Measurements from ENCODE around the gene FYCO1.
"Not testable (repeated sequence)": the region's sequence is repeated elsewhere in the genome, so short reads cannot be mapped to it uniquely, and the experiment has no call there.

FYCO1 gene

DNA sequence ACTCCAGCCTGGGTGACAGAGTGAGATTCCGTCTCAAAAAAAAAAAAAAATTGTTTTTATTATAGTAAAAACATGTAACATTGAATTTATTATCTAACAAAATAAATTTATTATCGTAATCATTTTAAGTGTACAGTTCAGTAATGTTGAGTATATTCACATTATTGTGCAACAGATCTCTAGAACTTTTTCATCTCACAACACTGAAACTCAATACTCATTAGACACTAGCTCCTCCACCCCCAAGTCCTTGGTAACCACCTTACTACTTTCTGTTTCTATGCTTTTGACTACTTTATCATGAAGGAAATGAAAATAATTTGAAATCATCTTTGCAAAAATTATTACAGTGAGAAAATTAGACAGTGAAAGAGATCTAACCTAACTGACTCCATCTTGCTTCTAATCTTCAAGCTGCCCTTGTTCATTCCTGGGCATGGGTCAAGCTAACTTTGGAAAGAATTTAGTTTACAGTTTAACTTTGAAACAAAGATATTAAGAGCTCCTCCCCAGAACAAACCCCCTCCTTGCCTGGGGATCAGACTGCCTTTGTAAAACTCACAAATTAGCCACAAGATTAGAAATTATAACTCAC is 15.0 kb upstream of the FYCO1 start:
- DNase-seq (ENCODE audit: low read depth), result no peak

DNA sequence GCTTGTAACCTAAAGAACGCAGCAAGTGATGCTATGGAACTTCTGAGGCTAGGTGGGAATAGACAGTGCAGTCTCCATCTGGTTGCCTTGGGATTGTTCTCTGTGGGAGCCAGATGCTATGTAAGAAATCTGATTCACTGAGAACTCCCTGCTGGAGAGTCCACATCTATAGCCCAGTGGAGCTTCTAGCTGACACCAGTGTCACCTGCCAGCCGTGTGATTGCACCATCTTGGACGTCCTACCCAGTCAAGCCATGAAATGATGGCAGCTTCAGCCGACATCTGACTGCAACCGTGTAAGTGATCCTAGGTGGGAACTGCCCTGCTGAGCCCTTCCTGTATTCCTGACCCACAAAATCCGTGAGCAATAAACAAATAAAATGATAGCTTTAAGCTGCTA is 12.4 kb upstream of the FYCO1 start:
- DNase-seq (ENCODE audit: low read depth), result no peak

DNA sequence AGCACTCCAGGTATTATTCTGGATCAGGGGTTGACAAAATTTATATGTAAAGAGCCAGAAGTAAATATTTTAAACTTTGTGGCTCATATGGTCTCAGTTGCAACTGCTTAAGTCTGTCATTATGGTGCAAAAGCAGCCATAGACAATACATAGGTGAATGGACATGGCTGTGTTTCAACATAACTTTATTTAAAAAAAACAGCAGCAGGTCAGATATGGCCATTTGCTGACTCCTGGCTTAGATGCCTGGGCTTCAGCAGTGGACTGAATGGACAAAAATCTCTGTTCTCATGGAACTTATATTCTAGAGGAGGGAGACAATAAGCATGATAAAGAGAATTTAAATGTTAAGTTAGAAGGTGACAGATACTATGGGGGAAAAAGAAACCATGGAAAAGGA is 11.7 kb upstream of the FYCO1 start:
- DNase-seq (ENCODE audit: low read depth), result no peak

DNA sequence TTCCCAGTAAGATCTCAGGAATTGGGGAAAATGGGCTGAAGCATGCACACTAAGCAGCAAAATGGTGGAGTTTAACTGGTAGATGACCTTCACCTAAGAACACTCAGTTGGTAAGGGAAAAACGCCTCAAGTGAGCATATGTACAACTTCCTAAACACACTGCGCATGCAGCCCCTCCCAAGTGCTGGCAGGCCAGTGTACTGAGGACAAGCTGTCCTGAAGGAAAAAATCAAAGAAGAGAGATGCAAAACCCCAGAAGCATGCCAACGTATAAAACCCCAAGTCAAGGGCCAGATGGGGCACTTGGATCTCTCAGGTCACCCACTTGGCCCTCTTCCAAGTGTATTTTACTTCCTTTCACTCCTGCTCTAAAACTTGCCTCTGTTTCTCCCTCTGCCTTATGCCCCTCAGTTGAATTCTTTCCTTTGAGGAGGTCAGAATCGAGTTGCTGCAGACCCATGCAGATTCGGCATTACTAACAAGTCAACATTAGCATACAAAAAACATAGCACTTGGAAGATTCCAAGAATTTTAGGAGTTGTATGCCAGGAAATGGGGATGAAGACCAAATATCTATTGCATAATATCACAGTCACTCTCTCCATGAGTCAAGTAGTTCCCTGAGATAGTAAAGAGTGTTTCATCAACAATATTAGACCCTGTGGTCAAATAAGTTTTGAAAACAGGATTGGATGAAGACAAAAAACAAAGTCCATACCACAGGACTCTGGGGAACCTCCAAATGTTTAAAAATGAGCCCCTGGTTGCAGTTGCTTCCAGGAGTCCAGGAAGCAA is 10.8 kb upstream of the FYCO1 start:
- DNase-seq (ENCODE audit: low read depth), result no peak

DNA sequence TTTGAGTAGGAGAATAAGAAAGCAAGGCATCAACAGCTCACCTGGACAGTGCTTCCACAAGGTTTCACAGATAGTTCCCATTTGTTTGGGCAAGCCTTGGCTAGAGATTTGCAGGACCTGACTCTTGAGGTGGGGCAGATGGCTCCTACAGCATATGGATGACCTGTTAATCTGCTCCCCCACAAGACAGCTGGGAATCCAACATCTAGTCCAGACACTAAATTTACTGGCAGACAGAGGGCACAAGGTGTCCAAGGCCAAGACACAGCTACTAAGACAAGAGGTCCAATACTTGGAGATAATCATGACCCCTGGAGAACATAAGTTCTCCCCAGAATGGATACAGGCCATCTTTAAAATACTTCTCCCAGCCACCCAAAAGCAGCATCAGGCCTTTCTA is 8.1 kb upstream of the FYCO1 start:
- DNase-seq (ENCODE audit: low read depth), result not testable (repeated sequence)

DNA sequence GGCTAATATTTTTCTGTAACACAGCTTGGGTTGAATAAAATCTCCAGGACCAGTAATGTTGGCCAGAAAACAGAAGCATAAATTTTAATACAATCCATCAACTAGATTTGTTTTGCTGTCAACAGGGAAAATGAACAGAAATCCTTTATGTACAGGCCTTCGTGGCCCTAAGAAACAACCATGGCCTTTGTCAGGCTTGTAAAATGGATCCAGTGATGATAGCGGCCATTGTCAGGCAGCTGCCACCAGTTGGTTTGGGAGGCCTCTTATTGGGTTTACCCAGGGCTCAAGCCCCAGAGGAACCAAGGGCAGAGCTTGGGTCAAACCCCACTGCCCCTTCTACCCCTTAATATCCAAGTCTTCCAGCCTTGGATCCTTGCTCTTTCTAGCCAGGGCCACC is 5.6 kb upstream of the FYCO1 start:
- DNase-seq (ENCODE audit: low read depth), result no peak

DNA sequence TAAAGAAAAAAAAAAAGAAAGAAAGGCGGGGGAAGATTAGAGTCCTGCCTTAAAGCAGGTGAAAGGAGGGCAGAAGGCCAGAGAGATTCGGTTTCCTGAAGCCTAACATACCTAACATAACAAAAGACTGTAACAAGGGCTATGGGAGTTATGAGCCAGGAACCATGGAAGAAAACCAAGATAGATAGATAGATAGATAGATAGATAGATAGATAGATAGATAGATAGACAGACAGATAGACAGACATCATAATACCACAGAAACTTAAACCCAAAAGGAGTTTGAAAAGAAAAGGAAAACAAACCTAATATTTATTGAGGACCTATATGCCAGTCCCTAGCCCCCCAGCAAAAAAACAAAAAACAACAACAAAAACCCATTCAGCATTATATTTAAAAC is 2.3 kb upstream of the FYCO1 start:
- DNase-seq (ENCODE audit: low read depth), result no peak

DNA sequence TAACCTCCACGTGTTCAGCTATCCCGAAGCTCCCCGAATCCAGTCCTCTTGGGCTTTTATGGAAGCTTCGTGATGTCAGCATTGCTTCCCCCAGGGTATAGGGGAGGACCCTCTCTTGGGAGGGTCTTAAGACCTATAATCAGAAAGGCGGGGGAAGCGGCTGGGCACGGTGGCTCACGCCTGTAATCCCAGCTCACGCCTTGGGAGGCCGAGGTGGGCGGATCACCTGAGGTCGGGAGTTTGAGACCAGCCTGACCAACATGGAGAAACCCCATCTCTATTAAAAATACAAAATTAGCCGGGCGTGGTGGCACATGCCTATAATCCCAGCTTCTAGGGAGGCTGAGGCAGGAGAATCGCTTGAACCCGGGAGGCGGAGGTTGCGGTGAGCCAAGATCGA is 1.9 kb upstream of the FYCO1 start:
- not testable (repeated sequence) for DNase-seq (ENCODE audit: low read depth)

DNA sequence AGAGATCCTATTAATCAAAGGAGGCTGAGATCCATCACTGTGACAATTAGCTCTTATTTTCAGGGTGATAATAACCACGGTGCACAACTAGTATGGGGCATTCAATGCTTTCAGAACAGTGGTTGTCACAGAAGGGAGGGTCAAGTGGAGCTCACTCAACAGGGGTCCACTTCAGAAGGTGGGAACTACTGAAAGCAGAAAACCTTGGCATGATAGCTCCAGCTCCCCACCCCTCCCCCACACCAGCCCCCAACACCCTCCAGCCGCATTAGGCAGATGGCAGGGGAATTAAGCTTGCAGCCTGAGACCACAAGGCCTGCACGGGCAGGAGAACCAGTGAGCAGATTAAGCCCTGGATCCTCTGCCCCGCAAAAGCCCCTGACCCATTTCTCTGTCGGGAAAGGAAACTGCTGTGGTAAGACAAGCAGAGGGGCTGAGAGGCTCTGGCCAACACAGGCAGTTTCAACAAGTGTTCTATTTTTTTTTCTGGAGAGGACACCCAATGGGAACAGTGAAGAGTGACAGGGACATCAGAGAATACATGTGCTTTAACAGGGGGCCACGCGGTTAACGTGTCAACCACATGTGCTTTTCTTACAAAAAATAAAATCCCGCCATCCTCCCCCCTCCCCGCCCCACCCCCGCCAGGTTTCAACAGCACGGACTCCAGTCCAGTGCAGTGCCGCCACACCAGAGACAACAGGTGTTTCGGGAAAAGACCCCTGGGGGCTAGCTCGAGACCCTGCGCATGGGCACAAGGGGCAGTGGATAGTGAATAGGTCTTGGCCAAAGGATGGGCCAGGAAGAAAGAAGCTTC is 997 bp downstream of the FYCO1 start:
- peak; percentile 56 for DNase-seq (ENCODE audit: low read depth)

DNA sequence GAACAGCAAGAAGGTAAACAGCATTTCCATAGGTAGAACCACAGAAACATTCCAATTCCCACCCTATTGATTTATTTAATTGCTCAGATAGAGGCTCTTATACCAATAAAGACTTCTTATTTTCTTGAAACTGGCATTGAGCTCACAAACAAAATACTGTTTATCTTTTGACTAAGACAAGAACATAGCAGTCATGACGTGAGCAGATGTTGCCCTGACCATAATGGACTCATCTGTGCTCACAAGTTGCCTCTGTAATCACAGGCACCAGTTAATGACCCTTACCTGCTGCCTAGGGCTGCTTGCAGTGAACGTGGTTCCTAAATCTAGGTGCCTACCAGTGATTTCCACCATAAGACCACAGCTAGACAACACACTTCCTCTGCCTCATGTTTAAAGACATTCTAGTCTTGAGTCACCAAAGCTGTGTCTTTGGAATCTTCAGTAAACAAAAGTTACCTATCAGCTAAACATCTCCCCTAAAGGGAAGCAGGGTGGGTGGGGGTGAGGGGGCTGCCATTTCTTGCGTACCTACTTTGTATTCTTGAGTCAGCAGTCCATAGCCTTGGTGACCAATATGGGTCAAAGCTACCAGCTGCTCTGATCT is 2.1 kb downstream of the FYCO1 start:
- DNase-seq (ENCODE audit: low read depth), result peak; percentile 30

DNA sequence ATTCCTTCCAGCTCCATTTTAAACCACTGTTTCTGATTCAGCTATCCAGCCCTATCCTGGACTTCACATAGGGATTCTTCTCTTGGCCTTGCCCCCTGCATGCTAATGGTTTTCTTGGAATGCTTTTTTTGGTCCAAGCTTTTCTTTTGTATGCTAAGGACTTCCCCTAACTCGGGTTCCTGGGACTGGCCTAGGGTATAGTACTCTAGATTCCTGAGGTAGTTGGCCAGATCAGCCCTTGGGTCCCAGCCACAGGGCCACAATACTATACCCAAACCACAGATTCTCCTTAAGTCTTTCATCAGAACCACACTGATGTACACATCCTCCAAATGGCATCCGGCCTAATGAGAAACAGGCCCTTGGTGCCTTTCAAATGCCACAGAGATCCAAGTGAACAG is 2.8 kb downstream of the FYCO1 start:
- no peak for DNase-seq (ENCODE audit: low read depth)

DNA sequence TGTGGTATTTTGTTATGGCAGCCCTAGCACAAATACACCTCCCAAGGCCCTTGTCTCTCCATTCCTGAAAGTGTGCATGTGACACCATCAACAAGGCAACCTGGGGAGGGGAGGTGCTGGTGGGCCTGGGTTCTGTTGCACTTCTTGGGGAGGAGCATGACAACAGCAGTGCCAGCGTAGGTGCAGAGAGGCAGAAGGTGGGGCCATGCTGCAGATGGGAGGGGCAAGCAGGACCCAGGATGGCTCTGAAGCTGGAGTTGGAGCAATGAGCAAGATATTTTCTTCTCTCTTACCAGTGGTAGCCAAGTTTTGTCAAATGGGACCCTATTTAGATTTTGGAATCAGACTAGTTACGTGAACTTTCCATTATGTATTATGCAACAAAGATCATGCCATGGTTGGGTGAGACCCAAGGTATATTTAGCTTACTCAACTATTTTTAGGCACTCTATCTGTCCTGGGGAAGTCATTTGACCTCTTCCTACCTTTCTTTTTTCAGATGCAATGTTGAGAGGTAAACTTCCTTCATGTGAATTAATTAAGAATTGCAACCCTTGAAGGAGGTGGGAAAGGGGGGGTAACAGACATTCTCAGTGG is 3.4 kb downstream of the FYCO1 start:
- no peak for DNase-seq (ENCODE audit: low read depth)

DNA sequence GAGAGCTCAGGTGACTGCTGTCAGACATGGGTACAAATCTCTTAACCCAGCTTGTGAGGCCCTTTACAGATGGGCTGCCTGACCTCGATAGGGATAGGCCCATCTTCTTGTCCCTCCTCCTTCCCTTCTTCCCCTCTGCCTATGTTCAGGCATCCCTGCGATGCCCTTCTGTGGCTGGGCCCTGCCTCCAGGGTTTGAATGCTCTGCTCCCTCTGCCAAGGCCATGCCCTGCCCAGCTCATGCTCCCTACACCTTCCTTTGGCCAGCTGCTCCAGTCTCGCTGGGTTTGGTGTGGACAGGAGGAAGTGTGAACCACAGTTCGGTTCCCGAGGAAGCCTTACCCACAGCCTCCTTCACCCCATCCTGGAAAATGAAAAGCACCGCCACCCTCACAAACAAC is 4.3 kb downstream of the FYCO1 start:
- DNase-seq (ENCODE audit: low read depth), result no peak

DNA sequence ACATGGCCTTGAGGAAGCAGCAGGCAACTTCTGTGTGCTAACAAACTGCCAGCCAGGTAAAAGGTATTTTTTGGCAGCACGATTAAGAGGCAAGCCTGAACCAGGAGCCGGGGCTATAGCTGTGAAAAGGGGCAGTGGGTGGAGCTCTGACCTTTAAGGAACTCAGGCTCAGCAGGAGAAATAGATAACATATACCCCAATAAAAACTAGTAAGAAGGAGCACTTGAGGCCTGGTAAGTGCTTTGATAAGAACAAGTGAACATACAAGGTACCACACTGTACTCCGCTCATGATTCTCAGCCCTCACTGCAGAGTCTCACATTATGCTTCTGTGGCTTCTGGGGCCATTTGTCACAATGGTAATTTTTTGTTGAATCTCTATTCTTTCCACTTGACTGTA is 5.4 kb downstream of the FYCO1 start:
- no peak for DNase-seq (ENCODE audit: low read depth)

DNA sequence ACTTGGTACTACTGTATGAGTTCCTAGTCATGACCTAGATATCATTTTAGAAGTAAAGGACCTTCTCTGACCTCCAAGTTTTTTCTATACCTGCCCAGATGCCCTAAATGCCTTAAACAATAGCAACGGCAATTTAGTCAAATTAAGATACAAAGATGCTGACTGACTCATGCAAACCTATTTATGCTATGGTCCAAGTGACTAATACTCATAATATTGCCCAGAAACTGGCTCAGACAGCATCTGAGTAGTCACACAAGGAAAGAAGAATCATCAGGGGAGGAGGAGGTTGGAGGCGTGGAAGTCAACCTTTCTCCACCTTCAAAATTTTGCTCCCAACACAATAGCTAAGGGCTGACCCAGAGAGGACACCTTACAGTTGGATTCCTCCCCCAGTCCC is 6.8 kb downstream of the FYCO1 start:
- no peak for DNase-seq (ENCODE audit: low read depth)

DNA sequence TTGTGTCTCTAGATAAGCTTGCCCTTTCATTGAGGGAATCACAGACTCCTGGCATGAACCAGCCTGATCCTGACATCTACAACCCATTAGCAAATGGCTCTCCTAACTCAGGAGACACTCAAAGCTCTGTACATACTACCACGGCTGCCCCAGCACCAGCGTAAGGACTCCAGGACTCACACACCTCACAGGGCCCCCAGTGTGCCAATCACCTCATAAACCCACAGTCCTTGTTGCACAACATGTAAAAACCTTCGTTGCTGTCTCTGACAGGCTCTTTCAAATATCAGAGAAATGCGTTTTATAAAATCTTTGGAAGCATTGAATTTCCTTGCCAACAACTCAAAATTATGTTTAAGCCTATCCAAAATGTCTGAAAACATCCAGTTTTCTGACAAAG is 7.3 kb downstream of the FYCO1 start:
- no peak for DNase-seq (ENCODE audit: low read depth)

DNA sequence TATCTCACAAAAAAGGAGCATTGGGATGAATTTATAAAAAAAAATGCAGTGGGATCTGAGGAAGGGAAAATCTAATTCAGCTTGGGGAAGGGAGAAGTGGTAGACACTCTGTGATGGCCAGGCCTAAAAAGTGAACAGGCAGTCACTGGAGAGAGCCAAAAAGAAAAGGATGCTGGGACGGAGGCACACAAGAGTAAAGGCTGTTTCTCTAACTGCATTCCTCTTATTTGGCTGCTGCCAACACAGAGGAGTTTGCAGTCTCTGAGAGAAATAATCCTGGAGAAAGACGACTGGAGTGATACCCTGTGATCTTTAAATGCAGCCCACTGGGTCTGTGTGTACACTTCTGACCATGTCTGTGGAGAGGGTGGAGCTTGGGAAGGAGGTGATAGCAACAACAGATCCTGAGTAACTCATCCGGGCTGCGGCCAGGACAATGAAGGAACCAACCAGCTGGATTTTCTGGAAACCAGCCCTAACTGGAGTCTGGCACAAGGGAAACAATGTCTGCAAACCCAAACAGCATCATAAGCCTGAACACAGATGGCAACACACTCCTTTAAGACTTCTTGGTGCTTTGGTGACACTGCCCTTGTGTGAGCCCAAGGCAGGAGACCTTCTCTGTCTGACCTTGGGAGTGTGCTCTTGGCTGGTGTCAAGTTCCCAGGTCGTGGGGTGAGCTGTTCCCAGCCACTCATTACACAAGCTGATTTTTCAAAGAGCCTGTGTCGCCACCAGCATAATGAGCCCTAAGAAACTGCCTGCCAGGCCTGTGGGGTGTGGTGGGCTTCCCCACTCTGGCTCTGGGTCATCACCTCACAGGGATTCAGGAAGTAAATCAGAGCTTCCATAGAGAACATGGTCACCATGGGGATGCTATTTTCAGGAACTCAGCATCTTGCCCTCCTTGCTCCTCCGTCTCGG is 8.0 kb downstream of the FYCO1 start:
- no peak for DNase-seq (ENCODE audit: low read depth)

DNA sequence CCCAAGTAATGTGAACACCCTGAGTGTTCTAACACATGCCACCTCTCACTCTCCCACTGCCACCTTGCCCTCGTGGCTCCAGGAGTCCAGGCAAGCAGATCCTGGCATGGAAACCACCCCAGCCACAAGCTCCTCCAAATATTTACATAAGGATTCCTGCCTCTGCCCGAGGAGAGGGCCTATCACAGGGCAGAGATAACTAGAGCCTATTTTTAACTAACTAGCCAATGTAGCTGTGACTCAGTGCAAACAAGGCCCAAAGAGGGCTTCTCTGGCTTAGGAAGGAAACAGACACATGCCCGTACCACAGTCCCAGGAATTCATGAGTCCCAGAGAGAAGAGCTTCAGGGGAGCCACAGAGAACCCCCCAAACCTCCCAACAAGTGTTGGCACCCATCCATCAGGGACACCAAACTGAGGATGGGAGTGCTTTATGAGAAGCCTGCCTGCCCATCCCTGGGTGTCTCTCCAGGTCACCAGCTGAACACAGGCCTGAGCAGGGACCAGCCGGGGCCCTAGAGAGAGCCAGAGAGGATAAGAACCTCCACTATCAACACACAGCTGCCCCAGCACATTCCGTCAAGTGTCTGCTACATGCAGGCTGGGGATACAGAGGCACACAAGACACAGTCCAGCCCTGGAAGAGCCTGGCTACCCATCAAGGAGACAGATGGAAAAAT is 9.2 kb downstream of the FYCO1 start:
- no peak for DNase-seq (ENCODE audit: low read depth)

DNA sequence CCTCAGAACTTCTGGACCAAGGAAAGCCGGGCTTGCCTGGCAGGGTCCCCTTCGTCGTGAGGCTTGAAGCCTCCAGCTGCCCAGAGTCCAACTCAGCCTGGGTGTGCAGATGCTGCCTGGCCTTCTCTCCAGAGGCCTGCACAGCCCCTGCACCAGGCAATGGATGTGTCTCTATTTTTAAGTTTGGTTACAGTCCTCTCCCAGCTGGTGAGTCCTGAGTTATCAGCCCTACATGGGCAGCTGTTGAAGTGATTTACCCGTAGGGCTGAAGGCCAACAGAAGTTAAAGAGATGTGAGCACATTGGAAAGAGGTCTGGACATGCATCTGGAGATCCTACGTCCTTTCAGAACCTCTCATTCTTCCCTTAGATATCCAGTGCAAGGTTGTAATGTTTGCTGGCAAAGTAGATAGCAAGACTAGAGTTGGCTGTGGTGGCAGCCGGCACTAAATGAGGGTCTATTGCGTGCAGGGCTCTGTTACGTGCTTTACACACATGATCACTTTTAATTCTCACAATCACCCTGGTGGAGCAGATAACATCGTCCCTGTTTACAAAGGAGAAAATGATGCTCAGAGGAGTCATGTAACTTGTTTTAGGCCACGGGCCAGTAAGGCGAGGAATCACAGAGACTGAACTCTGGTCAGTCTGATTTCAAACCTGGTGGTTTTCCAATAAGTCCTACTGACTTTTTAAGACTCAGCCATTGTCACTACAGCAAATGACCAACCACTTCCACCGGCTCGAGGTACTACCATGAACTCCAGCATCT is 9.9 kb downstream of the FYCO1 start:
- DNase-seq (ENCODE audit: low read depth), result no peak
